SK-MEL-5 (cell line): ENCODE data around the gene SYMPK. TPM values are rescaled to one million over a fixed set of nuclear protein-coding genes. Genes with fewer than 3 reads are reported as not detected.

Experiments used
- DNase-seq: peaks from one replicate; pipeline ENCODE4 v3.0.0-alpha.2; 2016; ENCODE audit warnings: low read depth, low spot score
- in situ Hi-C: cut with HindIII; loops from 2 replicates; pipeline ENCODE4 v1.10.0; 2016; ENCODE audit warnings: low sequenced_read_pairs, high pct_unique_total_duplicates, low pct_unique_long_range_greater_than_20kb
- total RNA-seq: library from RNA; depleted of rRNA; stranded (reverse); fragments of >200 nt; shearing (Covaris generic); gene quantifications from 2 replicates; pipeline ENCODE4 v1.2.3, GENCODE V29; 2014; rRNA removed

SYMPK gene
- total RNA-seq, 1 experiment from 2014 or later, result 28.1 TPM

DNA sequence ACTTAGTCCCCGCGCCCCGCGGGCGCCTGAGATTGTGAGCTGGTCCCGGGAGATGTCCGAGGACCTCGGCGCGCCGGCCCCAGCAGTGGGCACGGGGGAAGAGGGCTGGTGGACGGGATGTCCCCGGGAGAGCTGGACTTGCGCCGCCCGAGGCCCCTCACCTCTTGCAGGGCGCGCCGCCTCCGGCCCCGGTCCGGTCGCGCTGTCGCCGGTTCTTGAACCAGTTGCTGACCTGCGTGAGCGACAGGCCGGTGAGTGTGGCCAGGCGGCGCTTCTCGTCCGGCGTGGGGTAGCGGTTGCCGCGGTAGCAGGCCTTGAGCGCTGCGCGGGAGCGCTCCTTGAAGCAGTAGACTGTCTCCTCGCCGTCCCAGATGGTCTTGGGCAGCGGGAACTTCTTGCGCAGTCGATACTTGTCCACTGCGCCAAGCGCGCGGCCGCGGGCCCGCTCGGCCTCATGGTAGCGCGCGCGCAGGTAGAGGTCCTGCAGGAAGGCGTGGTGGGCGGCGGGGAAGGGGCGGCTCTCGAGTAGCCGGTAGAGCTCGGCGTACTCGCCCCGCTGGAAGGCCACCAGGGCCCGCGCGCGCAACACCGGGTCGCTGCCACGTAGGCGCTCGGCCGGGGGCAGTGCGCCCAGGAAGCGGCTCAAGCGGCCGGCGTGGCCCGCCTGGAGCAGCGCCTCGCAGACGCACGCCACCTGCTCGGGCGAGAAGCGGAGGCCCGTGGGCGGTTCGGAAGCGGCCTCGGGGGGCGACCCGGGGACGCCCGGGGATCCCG is 94.9 kb downstream of the SYMPK start:
- DNase-seq, result peak; percentile 39
- in situ Hi-C loops, result no loop called here

DNA sequence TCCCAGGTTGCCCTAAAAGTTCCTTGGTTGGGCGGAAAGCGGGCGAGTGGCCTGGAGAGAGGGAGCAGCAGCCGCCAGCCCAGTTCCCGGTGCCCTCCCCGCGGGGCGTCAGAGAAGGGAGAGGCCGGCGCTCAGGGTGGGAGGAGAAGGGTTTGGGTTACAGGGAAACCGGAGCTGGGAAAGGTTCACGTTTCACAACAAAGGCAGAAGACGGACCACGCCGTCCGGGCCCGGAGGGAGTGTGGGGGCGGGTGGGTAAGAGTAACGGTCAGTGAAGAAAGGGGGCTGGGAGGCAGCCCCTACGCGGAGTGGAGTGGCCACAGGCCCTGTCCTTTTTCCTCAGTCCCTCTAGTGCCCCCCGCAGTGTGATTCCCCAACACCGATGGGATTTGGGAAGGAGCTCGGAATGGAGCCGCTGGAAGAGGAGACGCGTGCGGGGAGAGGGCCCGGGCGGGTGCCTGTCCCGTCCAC is 95.5 kb downstream of the SYMPK start:
- in situ Hi-C loops, result no loop called here
- DNase-seq, result peak; percentile 33

DNA sequence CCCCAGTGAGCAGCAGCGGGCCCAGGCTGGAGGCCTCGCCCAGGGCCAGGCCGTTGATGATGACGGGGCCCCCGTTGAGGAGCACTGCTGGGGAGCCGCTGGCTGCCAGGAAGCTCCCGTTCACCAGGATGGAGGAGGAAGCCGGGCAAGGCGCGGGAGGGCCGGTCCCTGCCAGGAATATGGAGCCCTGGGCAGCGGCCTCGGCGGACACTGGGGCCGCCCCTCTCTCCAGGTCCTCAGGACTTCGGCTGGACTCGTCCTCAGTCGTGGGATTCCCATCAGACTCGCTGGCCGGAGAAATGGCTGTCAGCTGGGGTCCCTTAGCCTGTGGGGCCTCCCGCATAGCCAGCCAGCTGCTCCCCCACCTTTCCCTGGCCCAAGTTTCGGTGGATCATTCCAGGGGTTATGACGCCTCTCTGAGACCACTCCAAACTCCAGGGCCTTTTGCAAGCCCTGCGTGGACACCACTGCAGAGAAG is 96.0 kb downstream of the SYMPK start:
- in situ Hi-C loops, result no loop called here
- no peak for DNase-seq

DNA sequence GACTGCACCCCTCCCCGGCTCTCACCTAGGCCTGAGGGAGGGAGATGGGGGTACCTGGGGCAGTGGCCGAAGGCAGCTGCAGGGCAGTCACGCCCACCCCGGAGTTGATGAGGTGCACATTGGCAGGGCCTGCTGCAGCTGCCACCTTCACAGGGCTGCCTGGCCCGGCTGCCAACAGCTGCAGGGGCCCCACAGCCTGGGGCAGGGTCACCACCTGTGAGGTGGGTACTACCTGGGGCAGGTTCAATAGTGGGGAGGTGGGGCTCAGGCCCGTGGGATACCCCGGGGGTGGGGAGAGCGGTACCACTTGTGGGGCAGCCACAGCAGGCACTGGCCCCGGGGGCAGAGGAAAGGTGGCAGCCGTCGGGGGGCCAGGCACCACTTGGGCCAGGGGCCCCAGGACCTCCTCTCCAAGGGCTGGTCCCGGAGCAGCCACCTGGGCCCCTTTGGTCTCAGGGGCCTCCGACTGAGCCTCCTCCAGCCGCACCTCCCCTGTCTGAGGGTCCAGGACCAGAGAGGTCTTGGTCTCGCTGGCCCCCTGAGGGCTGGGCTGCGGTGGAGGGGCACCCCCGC is 96.6 kb downstream of the SYMPK start:
- DNase-seq, result no peak
- in situ Hi-C loops, result no loop called here

DNA sequence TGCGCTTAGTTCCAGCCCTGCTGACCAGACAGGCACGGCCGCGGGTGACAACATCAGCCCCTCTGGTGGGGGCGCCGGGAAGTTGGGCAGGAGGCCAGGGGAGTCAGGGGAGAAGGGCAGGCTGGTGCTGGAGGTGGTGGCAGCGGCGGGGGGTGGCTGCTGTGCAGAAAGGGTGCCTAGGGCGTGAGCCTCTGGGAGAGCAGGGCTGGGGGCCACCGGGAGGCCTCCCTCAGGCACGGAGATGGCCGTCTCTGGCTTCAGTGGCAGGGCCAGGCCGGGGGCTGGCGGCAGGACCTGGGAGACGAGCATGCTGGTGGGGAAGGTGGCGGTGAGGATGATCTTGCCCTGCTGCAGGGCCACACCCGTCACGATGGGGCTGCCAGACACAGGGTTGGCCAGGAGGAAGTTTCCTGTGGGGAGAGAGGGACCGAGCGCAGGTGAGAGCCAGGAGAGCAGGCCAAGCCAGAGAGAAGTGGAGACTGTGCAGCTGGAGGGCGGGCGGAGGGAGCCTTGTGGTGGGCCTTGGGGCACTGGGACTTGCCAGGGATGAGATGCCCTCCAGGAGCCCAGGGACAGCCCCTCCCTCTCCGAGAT is 97.1 kb downstream of the SYMPK start:
- DNase-seq, result no peak
- in situ Hi-C loops, result no loop called here

Other genes with a start within 250 kb of the SYMPK start
- 42.8 and 46.8 TPM in 2 replicates for gene EML2, start 223.8 kb downstream of the SYMPK start, total RNA-seq
- 0.05 TPM in 1 of 2 replicates, not detected in the other for gene GIPR, start 194.9 kb downstream of the SYMPK start, total RNA-seq
- gene SNRPD2, start 171.2 kb downstream of the SYMPK start, total RNA-seq, result 480 and 520 TPM in 2 replicates
- gene QPCTL, start 170.5 kb downstream of the SYMPK start, total RNA-seq, result 10.0 and 14.3 TPM in 2 replicates
- 7.0 and 7.2 TPM in 2 replicates for gene FBXO46, start 132.3 kb downstream of the SYMPK start, total RNA-seq
- 0.37 and 0.45 TPM in 2 replicates for gene MEIOSIN, start 129.7 kb downstream of the SYMPK start, total RNA-seq
- 7.0 and 7.9 TPM in 2 replicates for gene SIX5, start 93.9 kb downstream of the SYMPK start, total RNA-seq
- gene DMPK, start 80.7 kb downstream of the SYMPK start, total RNA-seq, result 3.1 and 5.1 TPM in 2 replicates
- gene DMWD, start 70.3 kb downstream of the SYMPK start, total RNA-seq, result 24.3 and 26.7 TPM in 2 replicates
- 0.11 TPM in 1 of 2 replicates, not detected in the other for gene RSPH6A, start 47.8 kb downstream of the SYMPK start, total RNA-seq
- 0.08 TPM in 1 of 2 replicates, not detected in the other for gene FOXA3, start 1.2 kb upstream of the SYMPK start, total RNA-seq
- gene IRF2BP1, start 23.0 kb upstream of the SYMPK start, total RNA-seq, result 20.6 and 22.9 TPM in 2 replicates
- gene MYPOP, start 39.5 kb upstream of the SYMPK start, total RNA-seq, result 2.2 and 2.4 TPM in 2 replicates
- gene NANOS2, start 51.6 kb upstream of the SYMPK start, total RNA-seq, result not detected in 2 replicates
- gene NOVA2, start 110.7 kb upstream of the SYMPK start, total RNA-seq, result 0.08 and 0.18 TPM in 2 replicates
- gene CCDC61, start 132.3 kb upstream of the SYMPK start, total RNA-seq, result 5.4 and 7.2 TPM in 2 replicates
- gene PGLYRP1, start 159.9 kb upstream of the SYMPK start, total RNA-seq, result not detected in 2 replicates
- 0.21 and 0.50 TPM in 2 replicates for gene IGFL4, start 177.9 kb upstream of the SYMPK start, total RNA-seq